Ovary (tissue), 3 donors: Measurements from ENCODE around the gene KLK8.

Source experiments
- POLR2A ChIP-seq: fragments of 450-650 bp; IDR thresholded peaks from one replicate; pipeline ENCODE4 v1.6.1; 2017; ENCODE audit warnings: antibody characterized with exemption, mild to moderate bottlenecking, moderate library complexity
- TF ChIP-seq, protein P1 (sequence below), 3 donors: fragments of 450-650 bp in 2 of 3; fragments of 200-600 bp in 1 of 3; IDR thresholded peaks; one replicate each; pipeline versions ENCODE4 v1.5.1 to v1.8.0; 2016 to 2022; ENCODE audit warnings: antibody characterized with exemption in 3 of 3, mild to moderate bottlenecking in 1 of 3
- donor health status: DM: no; HTN: no; CAD: no.

DNA sequence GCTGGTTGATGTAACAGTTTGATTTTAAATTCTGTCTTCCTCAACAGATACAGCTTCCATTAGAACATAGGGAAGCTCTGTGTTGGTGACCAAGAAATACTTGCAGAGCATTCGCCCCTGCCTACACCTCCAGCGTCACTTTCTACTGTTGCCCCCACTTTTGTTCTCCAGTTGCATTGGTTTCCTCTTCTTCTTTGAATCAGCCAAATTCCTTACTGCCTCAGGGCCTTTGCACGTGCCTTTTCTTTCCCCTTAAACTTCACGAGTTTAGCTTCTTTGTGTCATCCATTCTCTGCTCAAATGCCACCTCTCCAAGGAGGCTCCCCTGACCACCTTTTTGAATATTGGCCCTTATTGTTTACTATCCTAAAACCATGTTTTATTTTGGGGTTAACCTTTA is 54.3 kb downstream of the KLK8 start:
- no peak for TF ChIP-seq POLR2A
- TF ChIP-seq, protein P1, sequence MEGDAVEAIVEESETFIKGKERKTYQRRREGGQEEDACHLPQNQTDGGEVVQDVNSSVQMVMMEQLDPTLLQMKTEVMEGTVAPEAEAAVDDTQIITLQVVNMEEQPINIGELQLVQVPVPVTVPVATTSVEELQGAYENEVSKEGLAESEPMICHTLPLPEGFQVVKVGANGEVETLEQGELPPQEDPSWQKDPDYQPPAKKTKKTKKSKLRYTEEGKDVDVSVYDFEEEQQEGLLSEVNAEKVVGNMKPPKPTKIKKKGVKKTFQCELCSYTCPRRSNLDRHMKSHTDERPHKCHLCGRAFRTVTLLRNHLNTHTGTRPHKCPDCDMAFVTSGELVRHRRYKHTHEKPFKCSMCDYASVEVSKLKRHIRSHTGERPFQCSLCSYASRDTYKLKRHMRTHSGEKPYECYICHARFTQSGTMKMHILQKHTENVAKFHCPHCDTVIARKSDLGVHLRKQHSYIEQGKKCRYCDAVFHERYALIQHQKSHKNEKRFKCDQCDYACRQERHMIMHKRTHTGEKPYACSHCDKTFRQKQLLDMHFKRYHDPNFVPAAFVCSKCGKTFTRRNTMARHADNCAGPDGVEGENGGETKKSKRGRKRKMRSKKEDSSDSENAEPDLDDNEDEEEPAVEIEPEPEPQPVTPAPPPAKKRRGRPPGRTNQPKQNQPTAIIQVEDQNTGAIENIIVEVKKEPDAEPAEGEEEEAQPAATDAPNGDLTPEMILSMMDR (IDR thresholded peaks at IDR 0.05) = no peak
